ENCODE measurements around the gene TBRG1.

TBRG1 gene

DNA sequence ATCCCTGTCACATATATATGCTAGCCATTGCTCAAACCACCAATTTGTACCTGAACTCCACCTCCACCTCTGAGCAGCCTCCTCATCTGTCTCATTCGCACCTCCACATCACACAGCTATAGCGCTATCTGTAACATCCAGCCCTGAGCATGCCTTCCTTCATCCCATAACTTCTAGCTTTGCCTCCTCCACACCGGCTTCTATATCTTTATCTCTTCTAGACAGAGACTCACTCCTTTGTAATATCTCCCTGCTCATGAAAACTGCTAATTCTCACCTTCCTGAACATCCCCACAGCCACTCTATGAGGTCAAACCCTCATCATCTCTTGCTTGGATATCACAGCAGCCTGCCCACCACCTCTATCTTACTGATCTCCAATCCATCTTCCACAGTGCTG is 44.9 kb downstream of the TBRG1 start:
- in situ Hi-C loops (cut with HindIII; ENCODE audit: low pct_ligation_motif_present, low sequenced_read_pairs), result no loop called here
- H3K27ac ChIP-seq, result no peak overlapping the region
- no peaks in the 10 kb centered on the region for H3K36me3 ChIP-seq (replicated peaks)
- no peak overlapping the region for H3K4me3 ChIP-seq (ENCODE audit: low read depth, low read length)
- TF ChIP-seq, protein P1, sequence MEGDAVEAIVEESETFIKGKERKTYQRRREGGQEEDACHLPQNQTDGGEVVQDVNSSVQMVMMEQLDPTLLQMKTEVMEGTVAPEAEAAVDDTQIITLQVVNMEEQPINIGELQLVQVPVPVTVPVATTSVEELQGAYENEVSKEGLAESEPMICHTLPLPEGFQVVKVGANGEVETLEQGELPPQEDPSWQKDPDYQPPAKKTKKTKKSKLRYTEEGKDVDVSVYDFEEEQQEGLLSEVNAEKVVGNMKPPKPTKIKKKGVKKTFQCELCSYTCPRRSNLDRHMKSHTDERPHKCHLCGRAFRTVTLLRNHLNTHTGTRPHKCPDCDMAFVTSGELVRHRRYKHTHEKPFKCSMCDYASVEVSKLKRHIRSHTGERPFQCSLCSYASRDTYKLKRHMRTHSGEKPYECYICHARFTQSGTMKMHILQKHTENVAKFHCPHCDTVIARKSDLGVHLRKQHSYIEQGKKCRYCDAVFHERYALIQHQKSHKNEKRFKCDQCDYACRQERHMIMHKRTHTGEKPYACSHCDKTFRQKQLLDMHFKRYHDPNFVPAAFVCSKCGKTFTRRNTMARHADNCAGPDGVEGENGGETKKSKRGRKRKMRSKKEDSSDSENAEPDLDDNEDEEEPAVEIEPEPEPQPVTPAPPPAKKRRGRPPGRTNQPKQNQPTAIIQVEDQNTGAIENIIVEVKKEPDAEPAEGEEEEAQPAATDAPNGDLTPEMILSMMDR (IDR thresholded peaks at IDR 0.05; ENCODE audit: low read depth, low read length, missing control alignments), result no peak
- no peak for DNase-seq
- H3K27me3 ChIP-seq (replicated peaks), result no peaks in the 10 kb centered on the region

DNA sequence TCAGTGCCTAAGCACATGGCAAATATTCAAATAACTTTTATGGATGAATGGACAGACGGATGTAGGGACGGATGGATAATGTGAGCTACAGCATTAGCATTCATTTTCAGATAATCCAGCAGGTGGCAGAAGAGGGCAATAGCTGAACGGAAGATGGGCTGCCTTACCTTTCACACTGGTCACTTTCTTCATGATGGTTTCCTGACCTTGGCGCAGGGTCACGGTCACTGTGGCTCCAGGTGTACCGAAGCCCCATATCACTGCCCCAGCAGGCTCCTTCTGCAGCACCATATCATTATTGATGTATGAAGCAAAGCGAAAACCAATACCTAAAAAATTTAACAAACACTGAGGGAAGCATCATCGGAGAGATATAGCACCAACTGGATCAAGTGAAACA is 46.5 kb downstream of the TBRG1 start:
- Histone ChIP-seq H3K27me3 (replicated peaks) (no peaks in the 10 kb centered on the region), H3K27ac (no peak overlapping the region), H3K4me3 (ENCODE audit: low read depth, low read length) (no peak overlapping the region), H3K36me3 (replicated peaks) (no peaks in the 10 kb centered on the region)
- DNase-seq, result peak; percentile 44
- in situ Hi-C loops (cut with HindIII; ENCODE audit: low pct_ligation_motif_present, low sequenced_read_pairs), result no loop called here
- TF ChIP-seq, protein P1 (IDR thresholded peaks at IDR 0.05; ENCODE audit: low read depth, low read length, missing control alignments), result peak; percentile 81

GRCh38 chr11:124670732-124671131 is 48.1 kb downstream of the TBRG1 start:
- H3K4me3 ChIP-seq (ENCODE audit: low read depth, low read length), result no peak overlapping the region
- TF ChIP-seq, protein P1 (IDR thresholded peaks at IDR 0.05; ENCODE audit: low read depth, low read length, missing control alignments), result peak; percentile 4
- DNase-seq, result no peak
- no peaks in the 10 kb centered on the region for H3K36me3 ChIP-seq (replicated peaks)
- in situ Hi-C loops (cut with HindIII; ENCODE audit: low pct_ligation_motif_present, low sequenced_read_pairs), result no loop called here
- no peaks in the 10 kb centered on the region for H3K27me3 ChIP-seq (replicated peaks)
- no peak overlapping the region for H3K27ac ChIP-seq

- Histone ChIP-seq H3K36me3 (replicated peaks) (no peaks in the 10 kb centered on the region), H3K27me3 (replicated peaks) (no peaks in the 10 kb centered on the region), H3K27ac (no peak overlapping the region), H3K4me3 (ENCODE audit: low read depth, low read length) (peak overlapping the region; percentile 76)
- DNase-seq, result no peak
- TF ChIP-seq, protein P1 (IDR thresholded peaks at IDR 0.05; ENCODE audit: low read depth, low read length, missing control alignments), result no peak
- in situ Hi-C loops (cut with HindIII; ENCODE audit: low pct_ligation_motif_present, low sequenced_read_pairs), result no loop called here
These were observed 50.0 kb downstream of the TBRG1 start for GRCh38 chr11:124672536-124673215.

DNA sequence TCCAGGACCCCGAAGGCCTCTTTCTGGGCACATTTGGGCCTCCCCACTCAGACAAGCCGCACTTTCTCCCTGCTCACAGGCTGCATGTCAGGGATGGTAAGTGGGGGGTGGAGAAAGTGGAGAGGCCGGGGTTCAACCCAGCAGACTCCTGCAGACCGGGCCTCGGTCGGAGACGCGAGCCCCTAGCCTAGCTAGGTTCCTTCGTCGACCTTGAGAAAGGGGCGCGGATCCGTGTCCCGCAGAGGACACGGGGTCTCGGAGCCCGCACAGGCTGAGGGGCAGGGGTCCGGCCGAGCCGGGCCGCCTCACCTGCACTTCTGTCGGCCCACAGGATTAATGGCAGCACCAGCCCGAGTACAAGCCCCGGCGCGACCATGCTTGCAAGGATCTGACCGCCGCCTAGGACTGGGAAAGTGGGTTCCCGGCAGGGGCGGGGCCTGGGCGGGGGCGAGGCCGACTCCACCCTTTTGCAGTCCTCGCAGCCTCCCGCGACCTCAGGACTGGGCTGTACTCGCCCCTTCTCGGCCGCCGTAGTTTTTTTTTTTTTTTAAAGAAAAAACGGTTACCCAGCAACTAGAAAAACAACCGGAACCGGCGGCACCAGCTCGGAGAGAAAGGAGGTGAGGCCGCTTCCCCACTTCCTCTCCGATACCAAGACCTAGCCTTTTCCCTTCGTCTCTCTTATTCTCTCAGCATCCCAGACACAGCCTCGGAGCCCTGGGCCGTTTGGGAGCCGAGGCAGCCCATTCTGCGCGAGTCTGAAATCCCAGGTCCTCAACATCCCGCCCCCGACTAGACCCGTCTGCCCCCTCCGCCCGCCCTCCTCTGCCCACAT is 50.9 kb downstream of the TBRG1 start, which contains the start of the genes SIAE and SPA17:
Gene SIAE, minus strand, starts transcription at position 407 of the 835 bp plus-strand sequence. Its CDS starts 31 bp downstream, at position 376.
Gene SPA17, plus strand, starts transcription at position 572 of the 835 bp plus-strand sequence. CDS start 1,361 bp downstream, outside the sequence.
- H3K27me3 ChIP-seq (replicated peaks), result no peaks in the 10 kb centered on the region
- in situ Hi-C loops (cut with HindIII; ENCODE audit: low pct_ligation_motif_present, low sequenced_read_pairs), result no loop called here
- DNase-seq, result peak; percentile 90
- H3K36me3 ChIP-seq (replicated peaks), result no peaks in the 10 kb centered on the region
- TF ChIP-seq, protein P1 (IDR thresholded peaks at IDR 0.05; ENCODE audit: low read depth, low read length, missing control alignments), result no peak
- peak within 1 kb of the TSS; percentile 79 for H3K27ac ChIP-seq
- H3K4me3 ChIP-seq (ENCODE audit: low read depth, low read length), result peak within 1 kb of the TSS; percentile 76

Measured in brain microvascular endothelial cell (primary cell).